ENCODE measurements around the gene ICA1.

The ICA1 gene

DNA sequence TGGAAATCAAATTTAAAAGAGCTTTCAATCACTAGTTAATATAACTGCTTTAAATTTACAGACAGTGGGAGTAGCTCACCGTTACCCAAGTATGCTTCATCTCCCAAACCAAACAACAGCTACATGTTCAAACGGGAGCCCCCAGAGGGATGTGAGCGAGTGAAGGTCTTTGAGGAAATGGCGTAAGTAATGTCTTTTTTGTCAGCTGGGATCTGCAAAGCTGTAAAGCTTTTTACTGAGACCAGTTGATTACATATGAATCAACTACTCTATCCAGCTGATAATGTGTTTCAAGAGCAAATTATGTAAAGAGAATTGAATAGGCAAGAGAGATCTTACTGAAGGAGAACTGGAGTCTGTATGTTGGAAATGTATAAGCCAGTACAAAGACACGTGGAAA is 177.1 kb downstream of the ICA1 start:
- DNase-seq (ENCODE audit: low read depth), result no peak
- no peak overlapping the region for H3K4me3 ChIP-seq (ENCODE audit: control insufficient read depth, low read depth, low read length)
- TF ChIP-seq, protein P1, sequence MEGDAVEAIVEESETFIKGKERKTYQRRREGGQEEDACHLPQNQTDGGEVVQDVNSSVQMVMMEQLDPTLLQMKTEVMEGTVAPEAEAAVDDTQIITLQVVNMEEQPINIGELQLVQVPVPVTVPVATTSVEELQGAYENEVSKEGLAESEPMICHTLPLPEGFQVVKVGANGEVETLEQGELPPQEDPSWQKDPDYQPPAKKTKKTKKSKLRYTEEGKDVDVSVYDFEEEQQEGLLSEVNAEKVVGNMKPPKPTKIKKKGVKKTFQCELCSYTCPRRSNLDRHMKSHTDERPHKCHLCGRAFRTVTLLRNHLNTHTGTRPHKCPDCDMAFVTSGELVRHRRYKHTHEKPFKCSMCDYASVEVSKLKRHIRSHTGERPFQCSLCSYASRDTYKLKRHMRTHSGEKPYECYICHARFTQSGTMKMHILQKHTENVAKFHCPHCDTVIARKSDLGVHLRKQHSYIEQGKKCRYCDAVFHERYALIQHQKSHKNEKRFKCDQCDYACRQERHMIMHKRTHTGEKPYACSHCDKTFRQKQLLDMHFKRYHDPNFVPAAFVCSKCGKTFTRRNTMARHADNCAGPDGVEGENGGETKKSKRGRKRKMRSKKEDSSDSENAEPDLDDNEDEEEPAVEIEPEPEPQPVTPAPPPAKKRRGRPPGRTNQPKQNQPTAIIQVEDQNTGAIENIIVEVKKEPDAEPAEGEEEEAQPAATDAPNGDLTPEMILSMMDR (IDR thresholded peaks at IDR 0.05; ENCODE audit: control insufficient read depth, insufficient read depth, low read depth, low read length, missing control alignments), result no peak

DNA sequence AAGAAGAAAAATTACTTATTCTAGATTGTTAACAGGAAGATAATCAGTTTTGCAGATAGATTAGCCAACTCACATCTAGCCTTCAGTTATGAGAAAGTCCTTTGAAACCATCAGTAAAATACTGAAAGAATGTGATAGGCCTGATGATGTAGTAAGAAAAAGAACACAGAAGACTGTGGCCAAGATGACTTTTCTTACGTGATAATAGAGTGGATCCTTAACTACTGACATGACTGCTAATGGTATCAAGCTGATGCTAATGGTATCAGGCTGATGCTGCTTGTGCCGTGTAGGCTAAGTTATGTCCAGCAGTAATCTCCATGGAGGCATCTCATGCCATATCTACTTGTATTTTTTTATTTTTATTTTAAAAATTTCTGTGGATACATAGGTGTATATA is 179.2 kb downstream of the ICA1 start:
- no peak overlapping the region for H3K4me3 ChIP-seq (ENCODE audit: control insufficient read depth, low read depth, low read length)
- no peak for DNase-seq (ENCODE audit: low read depth)
- TF ChIP-seq, protein P1 (IDR thresholded peaks at IDR 0.05; ENCODE audit: control insufficient read depth, insufficient read depth, low read depth, low read length, missing control alignments), result no peak

DNA sequence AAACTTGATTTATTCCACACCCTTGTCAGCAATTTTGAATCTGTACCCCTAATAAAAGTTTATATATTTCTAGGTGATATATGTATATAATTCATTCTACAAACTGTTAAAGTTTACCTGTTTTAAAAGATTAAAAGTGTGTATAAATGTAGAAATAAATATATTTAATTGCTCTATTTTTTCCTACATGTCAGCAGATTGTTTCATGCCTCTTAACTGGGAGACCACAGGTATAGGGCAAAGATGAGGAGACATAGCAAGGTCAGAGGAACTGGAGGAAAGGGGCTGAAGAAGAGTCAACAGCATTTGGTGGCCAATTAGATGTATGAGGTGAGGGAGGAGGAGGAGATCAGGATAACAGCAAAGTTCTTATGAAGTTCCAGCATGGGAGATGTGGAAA is 183.5 kb downstream of the ICA1 start:
- TF ChIP-seq, protein P1 (IDR thresholded peaks at IDR 0.05; ENCODE audit: control insufficient read depth, insufficient read depth, low read depth, low read length, missing control alignments), result no peak
- no peak overlapping the region for H3K4me3 ChIP-seq (ENCODE audit: control insufficient read depth, low read depth, low read length)
- no peak for DNase-seq (ENCODE audit: low read depth)

DNA sequence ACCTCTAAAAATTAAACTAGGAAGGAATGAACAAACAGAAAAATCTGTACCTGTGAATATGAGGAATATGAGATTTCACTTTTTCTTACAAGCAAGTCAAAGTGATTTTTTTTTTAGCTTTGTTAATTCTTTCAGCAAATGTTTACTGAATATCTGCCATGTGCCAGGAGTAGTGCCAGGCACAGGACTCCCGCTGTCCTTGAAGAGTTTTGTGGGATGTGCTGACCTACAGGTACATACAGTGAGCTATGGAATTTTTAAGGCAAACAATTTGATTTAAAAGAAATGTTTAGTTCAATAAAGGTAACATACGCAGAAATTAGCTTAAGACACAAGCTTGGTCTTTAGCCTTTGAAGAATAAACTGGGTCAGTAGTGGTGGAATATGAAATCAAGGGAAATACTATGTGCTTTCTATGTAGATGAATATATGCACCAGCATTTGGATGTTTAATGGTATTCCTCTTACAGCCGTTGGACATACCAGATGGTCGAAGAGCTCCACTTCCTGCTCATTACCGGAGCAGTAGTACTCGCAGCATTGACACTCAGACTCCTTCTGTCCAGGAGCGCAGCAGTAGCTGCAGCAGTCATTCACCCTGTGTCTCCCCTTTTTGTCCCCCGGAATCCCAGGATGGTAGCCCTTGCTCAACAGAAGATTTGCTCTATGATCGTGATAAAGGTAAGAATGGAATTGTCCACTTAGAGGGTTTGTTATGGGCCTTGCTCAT is 191.4 kb downstream of the ICA1 start:
- TF ChIP-seq, protein P1 (IDR thresholded peaks at IDR 0.05; ENCODE audit: control insufficient read depth, insufficient read depth, low read depth, low read length, missing control alignments), result no peak
- DNase-seq (ENCODE audit: low read depth), result no peak
- no peak overlapping the region for H3K4me3 ChIP-seq (ENCODE audit: control insufficient read depth, low read depth, low read length)

DNA sequence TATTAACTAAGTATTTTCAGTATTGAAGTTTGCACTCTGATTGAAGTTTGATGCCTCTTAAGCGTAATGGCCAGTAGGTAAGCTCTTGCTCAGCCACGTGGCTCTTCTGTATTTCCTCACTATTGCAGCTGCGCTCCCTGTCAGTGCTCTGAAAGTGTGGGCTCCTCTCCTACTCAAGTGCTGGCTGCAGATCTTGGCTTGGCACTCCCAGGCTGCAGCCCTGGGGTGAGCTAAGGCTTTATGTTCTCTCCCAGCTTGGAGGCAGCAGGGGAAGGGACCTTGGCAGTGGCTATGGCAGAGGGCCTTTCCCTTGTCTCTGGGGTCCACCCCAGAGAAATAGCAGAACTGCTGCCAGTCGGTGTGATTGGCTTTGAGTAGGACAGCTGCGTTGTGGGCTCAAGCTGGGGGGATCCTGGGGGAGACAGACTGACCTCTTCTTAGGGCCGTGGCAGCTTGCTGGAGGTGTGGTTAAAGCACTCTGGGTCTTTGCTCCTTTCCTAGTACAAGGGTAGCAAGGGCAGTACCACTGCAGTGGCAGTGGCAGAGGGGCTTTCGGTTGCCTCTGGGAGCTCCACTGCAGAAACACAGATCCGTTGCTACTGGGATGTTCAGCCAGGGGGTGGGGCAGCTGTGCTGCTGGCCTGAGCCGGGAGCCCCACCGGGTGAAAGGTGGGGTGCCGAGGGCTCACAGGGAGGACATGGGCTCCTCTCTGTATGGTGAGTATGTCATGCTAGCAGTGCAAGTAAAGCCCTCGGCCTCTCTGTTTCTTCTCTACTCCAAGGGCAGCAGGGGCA is 192.9 kb downstream of the ICA1 start:
- TF ChIP-seq, protein P1 (IDR thresholded peaks at IDR 0.05; ENCODE audit: control insufficient read depth, insufficient read depth, low read depth, low read length, missing control alignments), result no peak
- no peak for DNase-seq (ENCODE audit: low read depth)
- no peak overlapping the region for H3K4me3 ChIP-seq (ENCODE audit: control insufficient read depth, low read depth, low read length)

DNA sequence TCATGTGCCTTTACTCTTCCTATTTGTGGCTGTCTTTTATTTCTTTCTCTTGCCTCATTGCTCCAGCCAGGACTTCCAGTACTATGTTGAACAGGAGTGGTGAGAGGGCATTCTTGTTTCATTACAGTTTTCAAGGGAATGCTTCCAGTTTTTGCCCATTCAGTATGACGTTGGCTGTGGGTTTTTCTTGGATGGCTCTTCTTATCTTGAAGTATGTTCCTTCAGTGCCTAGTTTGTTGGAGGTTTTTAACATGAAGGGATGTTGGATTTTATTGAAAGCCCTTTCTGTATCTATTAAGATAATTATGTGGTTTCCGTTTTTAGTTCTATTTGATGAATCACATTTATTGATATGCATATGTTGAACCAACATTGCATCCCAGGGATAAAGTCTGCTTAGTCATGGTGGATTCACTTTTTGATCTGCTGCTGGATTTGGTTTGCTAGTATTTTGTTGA is 196.6 kb downstream of the ICA1 start:
- TF ChIP-seq, protein P1 (IDR thresholded peaks at IDR 0.05; ENCODE audit: control insufficient read depth, insufficient read depth, low read depth, low read length, missing control alignments), result no peak
- DNase-seq (ENCODE audit: low read depth), result peak; percentile 86
- no peak overlapping the region for H3K4me3 ChIP-seq (ENCODE audit: control insufficient read depth, low read depth, low read length)

Measured in AG09309 (cell line).